Upper lobe of left lung (tissue), 6 donors: ENCODE data around the gene EXOC2. TPM values are rescaled to one million over a fixed set of nuclear protein-coding genes. Genes with fewer than 3 reads are reported as not detected.
"Not testable (repeated sequence)": the region's sequence is repeated elsewhere in the genome, so short reads cannot be mapped to it uniquely, and the experiment has no call there.

Experiments used
- ATAC-seq, 2 donors: fragments of 200-7000 bp; cut with Tn5 transposase; one replicate each; pipeline ENCODE4 v1.9.1; 2022; ENCODE audit warnings: mild to moderate bottlenecking in 2 of 2, moderate library complexity in 2 of 2; ENCODE audit not compliant: low FRiP score in 2 of 2
- DNase-seq, 2 donors: peaks; one replicate each; pipeline ENCODE4 v3.0.0-alpha.2; 2019 to 2020
- H3K27ac ChIP-seq, 4 donors: fragments of 200-600 bp; sonication (generic); one replicate each; pipeline ENCODE4 v1.5.1; 2016 to 2019
- H3K27me3 ChIP-seq, 4 donors: fragments of 200-600 bp; sonication (generic); one replicate each; pipeline ENCODE4 v1.5.1; 2017 to 2019
- H3K36me3 ChIP-seq, 4 donors: fragments of 200-600 bp; sonication (generic); one replicate each; pipeline ENCODE4 v1.5.1; 2016 to 2019
- H3K4me1 ChIP-seq, 4 donors: fragments of 200-600 bp; sonication (generic); one replicate each; pipeline ENCODE4 v1.5.1; 2018 to 2019
- H3K4me3 ChIP-seq, 4 donors: fragments of 200-600 bp; sonication (generic); one replicate each; pipeline ENCODE4 v1.5.1; 2017 to 2019; ENCODE audit warnings: mild to moderate bottlenecking in 2 of 4, moderate library complexity in 1 of 4
- H3K9me3 ChIP-seq, 4 donors: fragments of 200-600 bp; sonication (generic); one replicate each; pipeline ENCODE4 v1.5.1; 2018 to 2019
- EP300 ChIP-seq, 4 donors: sonication (generic); formaldehyde crosslinking; IDR thresholded peaks; one replicate each; pipeline ENCODE4 v1.5.1; 2017; ENCODE audit warnings: antibody characterized with exemption in 4 of 4, control low read depth in 2 of 4
- POLR2A ChIP-seq, 4 donors: fragments of 450-650 bp; IDR thresholded peaks; one replicate each; pipeline ENCODE4 v1.5.1; 2016 to 2017; ENCODE audit warnings: antibody characterized with exemption in 4 of 4, mild to moderate bottlenecking in 2 of 4
- POLR2AphosphoS5 ChIP-seq, 2 donors: sonication (generic); formaldehyde crosslinking; IDR thresholded peaks; one replicate each; pipeline ENCODE4 v1.5.1; 2017; ENCODE audit warnings: antibody characterized with exemption in 2 of 2
- WGBS, 2 donors: methylation state at CpG; one replicate each; pipeline ENCODE4 v1.1.5; 2017 to 2018; 5-methylcytosine and 5-hydroxymethylcytosine counted together
- total RNA-seq, 6 donors: library from RNA; depleted of rRNA in 4 of 6; stranded (reverse); fragments of >200 nt in 4 of 6; gene quantifications; one replicate each; pipeline versions ENCODE4 v1.1.0 to v1.2.1, GENCODE V29; 2016 to 2021
- TF ChIP-seq, protein P1 (sequence below), 6 experiments: fragments of 450-650 bp in 4 of 6; fragments of 200-600 bp in 2 of 6; sonication (generic) in 2 of 6; IDR thresholded peaks; one replicate each; pipeline ENCODE4 v1.5.1; 2016 to 2019; ENCODE audit warnings: antibody characterized with exemption in 6 of 6
- donor health status: DM: no; HTN: no; CAD: no; lungs with moderate emphysema.
- donor health status: DM: no; HTN: yes; CAD: no; lungs with severe emphysema.

The EXOC2 gene
- total RNA-seq, 6 donors from 2014 or later = 16.5 to 31.4 (median 24.4) TPM

DNA sequence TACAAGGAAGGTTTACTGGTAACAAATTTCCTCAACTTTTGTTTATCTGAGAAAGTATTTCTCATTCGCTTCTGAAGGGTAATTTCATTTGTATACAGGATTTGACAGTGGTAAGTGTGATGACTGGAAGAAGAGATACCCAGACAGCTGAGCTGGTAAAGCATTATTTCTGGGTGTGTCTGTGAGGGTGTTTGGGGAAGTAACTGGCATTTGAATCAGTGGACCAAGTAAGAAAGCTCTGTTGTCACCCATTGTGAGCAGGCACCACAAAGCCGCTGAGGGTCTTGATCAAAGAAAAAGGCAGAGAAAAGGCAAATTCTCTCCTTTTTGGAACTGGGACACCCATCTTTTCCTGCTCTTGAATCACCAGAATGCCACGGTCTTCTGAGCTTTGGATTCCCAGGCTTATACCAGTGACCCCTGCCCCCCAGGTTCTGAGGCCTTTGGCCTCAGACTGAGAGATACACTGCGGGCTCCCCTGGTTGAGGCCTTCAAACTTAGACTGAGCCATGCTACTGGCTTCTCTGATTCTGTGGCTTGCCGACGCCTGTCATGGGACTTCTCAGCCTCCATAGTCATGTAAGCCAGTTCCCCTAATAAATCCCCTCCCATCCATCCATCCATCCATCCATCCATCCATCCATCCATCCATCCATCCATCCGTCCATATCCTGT, 25.5 kb downstream of the EXOC2 start:
- WGBS, 2 donors = 88 to 91% methylated on average over 1 to 7 of the region's 7 CpGs
- H3K4me3 ChIP-seq = no peak overlapping the region
- ATAC-seq (no peak), DNase-seq (no peak)
- H3K27ac ChIP-seq = no peak overlapping the region
- H3K36me3 ChIP-seq = peaks cover 0 to 3% (median 0%) of the 10 kb centered on the region in 4 donors
- no peak for TF ChIP-seq POLR2AphosphoS5 (IDR thresholded peaks at IDR 0.05)
- TF ChIP-seq EP300 (IDR thresholded peaks at IDR 0.05) = no peak
- TF ChIP-seq, protein P1, sequence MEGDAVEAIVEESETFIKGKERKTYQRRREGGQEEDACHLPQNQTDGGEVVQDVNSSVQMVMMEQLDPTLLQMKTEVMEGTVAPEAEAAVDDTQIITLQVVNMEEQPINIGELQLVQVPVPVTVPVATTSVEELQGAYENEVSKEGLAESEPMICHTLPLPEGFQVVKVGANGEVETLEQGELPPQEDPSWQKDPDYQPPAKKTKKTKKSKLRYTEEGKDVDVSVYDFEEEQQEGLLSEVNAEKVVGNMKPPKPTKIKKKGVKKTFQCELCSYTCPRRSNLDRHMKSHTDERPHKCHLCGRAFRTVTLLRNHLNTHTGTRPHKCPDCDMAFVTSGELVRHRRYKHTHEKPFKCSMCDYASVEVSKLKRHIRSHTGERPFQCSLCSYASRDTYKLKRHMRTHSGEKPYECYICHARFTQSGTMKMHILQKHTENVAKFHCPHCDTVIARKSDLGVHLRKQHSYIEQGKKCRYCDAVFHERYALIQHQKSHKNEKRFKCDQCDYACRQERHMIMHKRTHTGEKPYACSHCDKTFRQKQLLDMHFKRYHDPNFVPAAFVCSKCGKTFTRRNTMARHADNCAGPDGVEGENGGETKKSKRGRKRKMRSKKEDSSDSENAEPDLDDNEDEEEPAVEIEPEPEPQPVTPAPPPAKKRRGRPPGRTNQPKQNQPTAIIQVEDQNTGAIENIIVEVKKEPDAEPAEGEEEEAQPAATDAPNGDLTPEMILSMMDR (IDR thresholded peaks at IDR 0.05) = no peak
- no peak for TF ChIP-seq POLR2A (IDR thresholded peaks at IDR 0.05)
- no peaks in the 10 kb centered on the region for H3K9me3 ChIP-seq
- H3K4me1 ChIP-seq = no peaks in the 10 kb centered on the region
- no peaks in the 10 kb centered on the region for H3K27me3 ChIP-seq

DNA sequence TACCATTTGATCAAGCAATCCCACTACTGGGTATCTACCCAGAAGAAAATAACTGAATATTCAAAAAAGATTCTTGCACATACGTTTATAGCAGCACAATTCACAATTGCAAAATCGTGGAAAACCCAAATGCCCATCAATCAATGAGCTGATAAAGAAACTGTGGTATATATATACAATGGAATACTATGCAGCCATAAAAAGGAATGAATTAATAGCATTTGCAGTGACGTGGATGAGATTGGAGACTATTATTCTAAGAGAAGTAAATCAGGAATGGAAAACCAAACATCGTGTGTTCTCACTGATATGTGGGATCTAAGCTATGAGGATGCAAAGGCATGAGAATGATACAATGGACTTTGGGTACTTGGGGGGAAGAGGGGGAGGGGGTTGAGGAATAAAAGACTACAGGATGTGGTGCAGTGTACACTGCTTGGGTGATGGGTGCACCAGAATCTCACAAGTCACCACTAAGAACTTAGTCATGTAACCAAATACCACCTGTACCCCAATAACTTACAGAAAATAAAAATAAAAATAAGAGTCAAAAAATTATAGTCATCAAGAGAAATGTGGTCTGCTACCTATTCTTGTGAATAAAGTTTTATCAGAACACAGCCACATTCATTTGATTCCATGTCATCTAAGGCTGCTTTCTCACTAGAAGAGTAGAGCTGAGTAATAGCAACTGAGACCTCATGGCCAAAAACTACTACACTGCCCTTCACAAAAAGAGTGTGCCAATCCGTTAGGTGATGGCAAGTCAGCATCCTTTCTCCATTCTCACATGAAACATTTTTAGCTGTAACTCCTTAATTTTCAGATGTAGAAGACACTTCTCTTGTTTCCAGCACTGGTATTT, 27.3 kb downstream of the EXOC2 start:
- TF ChIP-seq POLR2A (IDR thresholded peaks at IDR 0.05) (no peak), EP300 (IDR thresholded peaks at IDR 0.05) (no peak), POLR2AphosphoS5 (IDR thresholded peaks at IDR 0.05) (no peak)
- TF ChIP-seq, protein P1 (IDR thresholded peaks at IDR 0.05) = no peak
- Histone ChIP-seq H3K27ac (no peak overlapping the region), H3K27me3 (no peaks in the 10 kb centered on the region), H3K4me1 (peaks cover under 1 to 7% (median 5%) of the 10 kb centered on the region in 4 donors), H3K4me3 (no peak overlapping the region), H3K36me3 (peaks cover 0 to 3% (median 0%) of the 10 kb centered on the region in 4 donors), H3K9me3 (no peaks in the 10 kb centered on the region)
- DNase-seq (no peak), ATAC-seq (no peak)
- 95 to 96% methylated on average over 5 of the region's 5 CpGs for WGBS, 2 donors

DNA sequence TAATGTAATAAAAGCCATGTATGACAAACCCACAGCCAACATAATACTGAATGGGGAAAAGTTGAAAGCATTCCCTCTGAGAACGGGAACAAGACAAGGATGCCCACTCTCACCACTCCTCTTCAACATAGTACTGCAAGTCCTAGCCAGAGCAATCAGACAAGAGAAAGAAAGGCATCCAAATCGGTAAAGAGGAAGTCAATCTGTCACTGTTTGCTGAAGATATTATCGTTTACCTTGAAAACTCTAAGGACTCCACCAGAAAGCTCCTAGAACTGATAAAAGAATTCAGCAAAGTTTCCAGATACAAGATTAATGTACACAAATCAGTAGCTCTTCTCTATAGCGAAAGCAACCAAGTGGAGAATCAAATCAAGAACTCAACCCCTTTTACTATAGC, 29.2 kb downstream of the EXOC2 start:
- 63 to 67% methylated on average over 4 of the region's 4 CpGs for WGBS, 2 donors
- peaks cover 5 to 16% (median 8%) of the 10 kb centered on the region in 4 donors for H3K4me1 ChIP-seq
- not testable (repeated sequence) for H3K9me3 ChIP-seq, H3K36me3 ChIP-seq, H3K4me3 ChIP-seq, DNase-seq, ATAC-seq, H3K27me3 ChIP-seq, H3K27ac ChIP-seq

DNA sequence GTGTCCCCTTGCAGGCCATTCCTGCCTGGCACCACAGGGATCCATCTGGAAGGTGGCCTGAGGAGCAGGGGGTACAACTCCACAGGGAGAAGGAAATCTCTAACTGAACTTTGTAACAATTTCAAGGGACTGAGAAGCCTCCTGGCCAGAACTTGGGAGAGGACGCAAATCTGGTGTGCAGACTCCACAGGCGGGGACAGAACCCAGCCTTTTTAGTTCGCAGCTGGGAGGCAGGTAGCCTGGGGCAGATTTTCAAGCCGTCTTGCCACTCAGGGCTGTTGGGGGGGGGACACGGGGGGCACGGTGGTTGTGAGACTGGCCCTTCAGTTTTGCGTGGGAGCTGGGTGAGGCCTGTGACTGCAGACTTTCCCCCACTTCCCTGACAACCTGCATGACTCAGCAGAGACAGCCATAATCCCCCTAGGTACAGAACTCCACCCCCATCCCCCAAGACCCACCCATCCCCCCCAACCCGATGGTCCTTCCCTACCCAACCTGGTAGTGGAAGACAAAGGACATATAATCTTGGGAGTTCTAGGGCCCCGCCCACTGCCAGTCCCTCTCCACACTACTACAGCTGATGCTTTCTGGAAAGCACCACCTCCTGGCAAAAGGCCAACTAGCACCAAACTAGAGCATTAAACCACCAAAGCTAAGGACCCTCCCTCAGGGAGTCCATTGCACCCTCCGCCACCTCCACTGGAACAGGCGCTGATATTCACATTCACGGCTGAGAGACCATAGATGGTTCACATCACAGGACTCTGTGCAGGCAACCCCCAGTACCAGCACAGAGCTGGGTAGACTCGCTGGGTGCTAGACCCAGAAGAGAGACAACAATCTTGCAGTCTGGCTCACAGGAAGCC, 33.0 kb downstream of the EXOC2 start:
- no peaks in the 10 kb centered on the region for H3K27me3 ChIP-seq
- no peak overlapping the region for H3K4me3 ChIP-seq
- TF ChIP-seq POLR2AphosphoS5 (IDR thresholded peaks at IDR 0.05) = no peak
- no peak for TF ChIP-seq POLR2A (IDR thresholded peaks at IDR 0.05)
- TF ChIP-seq, protein P1 (IDR thresholded peaks at IDR 0.05) = no peak
- TF ChIP-seq EP300 (IDR thresholded peaks at IDR 0.05) = no peak
- DNase-seq = no peak
- no peaks in the 10 kb centered on the region for H3K9me3 ChIP-seq
- H3K4me1 ChIP-seq = peaks cover 7 to 20% (median 10%) of the 10 kb centered on the region in 4 donors
- no peak overlapping the region for H3K27ac ChIP-seq
- 78 to 84% methylated on average over 9 to 13 of the region's 13 CpGs for WGBS, 2 donors
- H3K36me3 ChIP-seq = peaks cover 0 to 12% (median 8%) of the 10 kb centered on the region in 4 donors
- ATAC-seq = no peak

DNA sequence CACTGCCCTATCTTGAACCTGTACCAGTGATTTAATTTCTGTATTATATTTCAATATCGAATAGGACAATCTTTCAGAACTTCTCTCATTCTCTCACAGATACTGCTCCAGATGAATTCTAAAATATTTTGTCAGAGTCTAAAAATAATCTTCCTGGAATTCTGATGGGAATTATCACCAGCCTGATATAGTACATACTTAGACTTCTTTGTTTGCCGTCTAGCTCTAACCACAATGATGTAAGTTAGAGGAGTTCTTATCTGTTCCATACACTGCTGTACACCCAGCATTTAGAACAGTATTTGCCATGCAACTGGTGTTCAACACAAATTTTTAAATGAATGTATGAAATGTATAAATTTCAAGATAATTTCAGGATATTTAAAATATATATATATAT, 34.7 kb downstream of the EXOC2 start:
- TF ChIP-seq POLR2A (IDR thresholded peaks at IDR 0.05) = no peak
- TF ChIP-seq, protein P1 (IDR thresholded peaks at IDR 0.05) = no peak
- TF ChIP-seq POLR2AphosphoS5 (IDR thresholded peaks at IDR 0.05) = no peak
- WGBS, 2 donors = 58 to 64% methylated on average over 2 of the region's 2 CpGs
- ATAC-seq = no peak

More for the DNA sequence above, 34.7 kb downstream of the EXOC2 start:
- Histone ChIP-seq H3K27me3 (no peaks in the 10 kb centered on the region), H3K9me3 (no peaks in the 10 kb centered on the region), H3K4me3 (no peak overlapping the region), H3K27ac (no peak overlapping the region), H3K4me1 (peaks cover 7 to 20% (median 10%) of the 10 kb centered on the region in 4 donors), H3K36me3 (peaks cover 0 to 12% (median 8%) of the 10 kb centered on the region in 4 donors)
- DNase-seq = no peak
